HFFc6 (cell line): ENCODE results near the gene OVCH1. TPM values are rescaled to one million over a fixed set of nuclear protein-coding genes. Genes with fewer than 3 reads are reported as not detected.
"Not testable (repeated sequence)": the region's sequence is repeated elsewhere in the genome, so short reads cannot be mapped to it uniquely, and the experiment has no call there.

ENCODE experiments used
- DNase-seq: peaks from one replicate; pipeline ENCODE4 v3.0.0-alpha.2; 2018
- H3K27ac Mint-ChIP-seq: 2 replicates; pipeline ENCODE4 v1.8.0; 2020; ENCODE audit warnings: mild to moderate bottlenecking, mixed read lengths
- H3K27me3 Mint-ChIP-seq: 2 replicates; pipeline ENCODE4 v1.8.0; 2021; ENCODE audit warnings: mild to moderate bottlenecking, moderate library complexity, mixed read lengths; ENCODE audit not compliant: insufficient read depth
- H3K36me3 Mint-ChIP-seq: 2 replicates; pipeline ENCODE4 v1.8.0; 2021; ENCODE audit warnings: low read depth, mixed read lengths
- H3K4me1 Mint-ChIP-seq: 2 replicates; pipeline ENCODE4 v1.8.0; 2020; ENCODE audit warnings: low read depth, mixed read lengths
- H3K4me3 Mint-ChIP-seq: 2 replicates; pipeline ENCODE4 v1.8.0; 2020; ENCODE audit warnings: mild to moderate bottlenecking, moderate library complexity, mixed read lengths
- H3K9me3 Mint-ChIP-seq: 2 replicates; pipeline ENCODE4 v1.8.0; 2020; ENCODE audit warnings: mild to moderate bottlenecking, mixed read lengths
- CTCF ChIP-seq: fragments of 200-600 bp; sonication (generic); IDR thresholded peaks from 2 replicates; pipeline ENCODE4 v1.5.0; 2021; ENCODE audit warnings: antibody characterized with exemption, mild to moderate bottlenecking
- total RNA-seq, 6 experiments: library from RNA; stranded (reverse); fragmentation: NEBNext Ultra II Directional; extraction: Animal tissue kit (Norgen Biotek cat#: 25700); gene quantifications; 2 replicates in 1 of 6; 3 replicates in 5 of 6; pipeline ENCODE4 v1.2.3, GENCODE V29; 2021

OVCH1 gene
- total RNA-seq, 6 experiments from 2014 or later, result not detected

GRCh38 chr12:29395356-29395755 lies 102.1 kb downstream of the OVCH1 start:
- TF ChIP-seq CTCF, result no peak
- Mint-ChIP-seq H3K27me3 (peaks cover 2% of the 10 kb centered on the region; the same call in 1 of the 2 replicates), H3K9me3 (no peaks in the 10 kb centered on the region), H3K4me1 (peaks cover 9% of the 10 kb centered on the region; the same call in 1 of the 2 replicates), H3K4me3 (no peak overlapping the region), H3K36me3 (no peaks in the 10 kb centered on the region), H3K27ac (no peak overlapping the region)
- no peak for DNase-seq

GRCh38 chr12:29390419-29390818 lies 107.1 kb downstream of the OVCH1 start:
- not testable (repeated sequence) for H3K4me1 Mint-ChIP-seq, H3K27me3 Mint-ChIP-seq, H3K4me3 Mint-ChIP-seq, H3K9me3 Mint-ChIP-seq, H3K36me3 Mint-ChIP-seq, DNase-seq, H3K27ac Mint-ChIP-seq

GRCh38 chr12:29389295-29389919 lies 108.1 kb downstream of the OVCH1 start:
- H3K4me1 Mint-ChIP-seq, result 0 out of 2 replicates have a peak, but pooled peaks cover 6% of the 10 kb centered on the region
- DNase-seq, result no peak
- H3K27ac Mint-ChIP-seq, result no peak overlapping the region
- no peak overlapping the region for H3K4me3 Mint-ChIP-seq
- no peaks in the 10 kb centered on the region for H3K9me3 Mint-ChIP-seq
- H3K27me3 Mint-ChIP-seq, result peaks cover 4% of the 10 kb centered on the region; the same call in 1 of the 2 replicates
- TF ChIP-seq CTCF, result no peak
- no peaks in the 10 kb centered on the region for H3K36me3 Mint-ChIP-seq

- H3K27ac Mint-ChIP-seq, DNase-seq, H3K36me3 Mint-ChIP-seq, H3K9me3 Mint-ChIP-seq, H3K4me3 Mint-ChIP-seq, H3K27me3 Mint-ChIP-seq: not testable (repeated sequence)
- H3K4me1 Mint-ChIP-seq, result peaks cover 15% of the 10 kb centered on the region
Observed at GRCh38 chr12:29386084-29386680, 111.3 kb downstream of the OVCH1 start.

- H3K9me3 Mint-ChIP-seq, H3K4me3 Mint-ChIP-seq, H3K27ac Mint-ChIP-seq, H3K36me3 Mint-ChIP-seq, H3K27me3 Mint-ChIP-seq, DNase-seq: not testable (repeated sequence)
- peaks cover 12% of the 10 kb centered on the region for H3K4me1 Mint-ChIP-seq
Observed at GRCh38 chr12:29385194-29385593, 112.3 kb downstream of the OVCH1 start.

GRCh38 chr12:29382251-29382650 lies 115.2 kb downstream of the OVCH1 start:
- no peak overlapping the region for H3K4me3 Mint-ChIP-seq
- H3K9me3 Mint-ChIP-seq, result no peaks in the 10 kb centered on the region
- TF ChIP-seq CTCF, result no peak
- peaks cover 28% of the 10 kb centered on the region for H3K4me1 Mint-ChIP-seq
- peaks cover 6% of the 10 kb centered on the region for H3K27me3 Mint-ChIP-seq
- no peak for DNase-seq
- peaks cover 2% of the 10 kb centered on the region; the same call in 1 of the 2 replicates for H3K36me3 Mint-ChIP-seq
- no peak overlapping the region for H3K27ac Mint-ChIP-seq
